Smooth muscle cell (in vitro differentiated cells): ENCODE data around the gene SNORC. TPM values are rescaled to one million over a fixed set of nuclear protein-coding genes. Genes with fewer than 3 reads are reported as not detected.
"Not testable (repeated sequence)": the region's sequence is repeated elsewhere in the genome, so short reads cannot be mapped to it uniquely, and the experiment has no call there.

Experiments used
- DNase-seq: peaks from one replicate; lab custom pipeline; 2025; ENCODE audit not compliant: unreplicated experiment; lab: John Stamatoyannopoulos, UW
- H2AFZ ChIP-seq: fragments of 200-600 bp; sonication (generic); 2 replicates; pipeline ENCODE4 v1.6.0; 2016; ENCODE audit warnings: antibody characterized with exemption, low read depth, mild to moderate bottlenecking
- H3F3A ChIP-seq: fragments of 200-600 bp; sonication (generic); 2 replicates; pipeline ENCODE4 v1.6.0; 2017; ENCODE audit warnings: antibody characterized with exemption, low read depth
- H3K27ac ChIP-seq: fragments of 200-600 bp; sonication (generic); 2 replicates; pipeline ENCODE4 v1.5.1; 2016; ENCODE audit warnings: low read depth, mild to moderate bottlenecking
- H3K27me3 ChIP-seq: fragments of 200-600 bp; sonication (generic); 2 replicates; pipeline ENCODE4 v1.6.1; 2016; ENCODE audit warnings: low read depth, mild to moderate bottlenecking
- H3K36me3 ChIP-seq: fragments of 200-600 bp; sonication (generic); 2 replicates; pipeline ENCODE4 v1.5.1; 2016; ENCODE audit warnings: low read depth
- H3K4me1 ChIP-seq: fragments of 200-600 bp; sonication (generic); 2 replicates; pipeline ENCODE4 v1.5.1; 2016; ENCODE audit warnings: low read depth
- H3K4me2 ChIP-seq: fragments of 200-600 bp; sonication (generic); 2 replicates; pipeline ENCODE4 v1.6.0; 2016; ENCODE audit warnings: mild to moderate bottlenecking
- H3K4me3 ChIP-seq: fragments of 200-600 bp; sonication (generic); 2 replicates; pipeline ENCODE4 v1.5.1; 2016; ENCODE audit warnings: mild to moderate bottlenecking
- H3K79me2 ChIP-seq: fragments of 200-600 bp; sonication (generic); 2 replicates; pipeline ENCODE4 v1.6.0; 2016; ENCODE audit warnings: low read depth, mild to moderate bottlenecking
- H3K9ac ChIP-seq: fragments of 200-600 bp; sonication (generic); 2 replicates; pipeline ENCODE4 v1.6.0; 2016; ENCODE audit warnings: low read depth
- H3K9me3 ChIP-seq: fragments of 200-600 bp; sonication (generic); replicated peaks from 2 replicates; pipeline ENCODE4 v1.5.1; 2016; ENCODE audit warnings: low read depth
- H4K20me1 ChIP-seq: fragments of 200-600 bp; sonication (generic); 2 replicates; pipeline ENCODE4 v1.6.0; 2016; ENCODE audit warnings: low read depth
- CTCF ChIP-seq: fragments of 200-600 bp; sonication (generic); IDR thresholded peaks from 2 replicates; pipeline ENCODE4 v1.5.1; 2017; ENCODE audit warnings: borderline replicate concordance, mild to moderate bottlenecking, antibody characterized with exemption; ENCODE audit not compliant: insufficient read depth, poor library complexity, severe bottlenecking
- WGBS: methylation state at CpG from one replicate; pipeline ENCODE4 v1.1.7; 2016; ENCODE audit warnings: low lambda C conversion rate; 5-methylcytosine and 5-hydroxymethylcytosine counted together
- polyA plus RNA-seq: library from polyadenylated mRNA; unstranded; fragments of >200 nt; fragmentation: Nextera tagmentation; extraction: Ambion mirVana; gene quantifications from 2 replicates; pipeline ENCODE4 v1.2.1, GENCODE V29; 2016
- total RNA-seq: library from RNA; depleted of rRNA; stranded (reverse); fragments of >200 nt; gene quantifications from 2 replicates; pipeline ENCODE4 v1.2.3, GENCODE V29; 2014

SNORC gene
- total and polyA plus RNA-seq, 2 experiments from 2014 or later, result 0.18 to 0.78 TPM

GRCh38 chr2:232850039-232850438 lies 20.0 kb upstream of the SNORC start:
- H3F3A ChIP-seq, result peaks cover 11% of the 10 kb centered on the region
- no peaks in the 10 kb centered on the region for H3K79me2 ChIP-seq
- no peak overlapping the region for H2AFZ ChIP-seq
- WGBS, result 84% methylated on average over 3 of the region's 3 CpGs
- no peak overlapping the region for H3K27ac ChIP-seq
- H3K9ac ChIP-seq, result no peak overlapping the region
- no peaks in the 10 kb centered on the region for H3K9me3 ChIP-seq
- no peak for DNase-seq
- no peak overlapping the region for H3K4me3 ChIP-seq
- H4K20me1 ChIP-seq, result peaks cover 15% of the 10 kb centered on the region
- no peaks in the 10 kb centered on the region for H3K27me3 ChIP-seq
- H3K36me3 ChIP-seq, result peaks cover 25% of the 10 kb centered on the region
- TF ChIP-seq CTCF, result no peak
- H3K4me2 ChIP-seq, result no peak overlapping the region
- H3K4me1 ChIP-seq, result peaks cover 4% of the 10 kb centered on the region

- H3K4me3 ChIP-seq, H3K79me2 ChIP-seq, H2AFZ ChIP-seq, H3K9me3 ChIP-seq, H3K27me3 ChIP-seq, DNase-seq, H3K9ac ChIP-seq, H3K4me1 ChIP-seq: not testable (repeated sequence)
- peaks cover 13% of the 10 kb centered on the region for H3K36me3 ChIP-seq
- WGBS, result 51% methylated on average over 11 of the region's 11 CpGs
- peaks cover 15% of the 10 kb centered on the region for H4K20me1 ChIP-seq
- peak overlapping the region; percentile 13 for H3K4me2 ChIP-seq
- peaks cover 11% of the 10 kb centered on the region for H3F3A ChIP-seq
- peak overlapping the region; percentile 13 for H3K27ac ChIP-seq
Observed at GRCh38 chr2:232852081-232852480, 18.0 kb upstream of the SNORC start.

- Histone ChIP-seq H3F3A (peaks cover 11% of the 10 kb centered on the region), H3K9ac (no peak overlapping the region), H3K4me2 (peak overlapping the region; percentile 13), H3K27ac (peak overlapping the region; percentile 13), H2AFZ (no peak overlapping the region), H3K9me3 (no peaks in the 10 kb centered on the region), H3K27me3 (no peaks in the 10 kb centered on the region), H4K20me1 (peaks cover 15% of the 10 kb centered on the region), H3K79me2 (no peaks in the 10 kb centered on the region), H3K36me3 (peaks cover 10% of the 10 kb centered on the region), H3K4me1 (peaks cover 4% of the 10 kb centered on the region), H3K4me3 (no peak overlapping the region)
- TF ChIP-seq CTCF, result no peak
- no peak for DNase-seq
- WGBS, result 54% methylated on average over 2 of the region's 2 CpGs
Observed at GRCh38 chr2:232852676-232853075, 17.4 kb upstream of the SNORC start.

GRCh38 chr2:232854082-232854481 lies 16.0 kb upstream of the SNORC start:
- Histone ChIP-seq H3K4me2 (peak overlapping the region; percentile 53), H3K9me3 (no peaks in the 10 kb centered on the region), H3K27ac (peak overlapping the region; percentile 15), H3K4me1 (peaks cover 4% of the 10 kb centered on the region), H4K20me1 (peaks cover 15% of the 10 kb centered on the region), H2AFZ (no peak overlapping the region), H3K79me2 (no peaks in the 10 kb centered on the region), H3K9ac (no peak overlapping the region), H3F3A (peaks cover 5% of the 10 kb centered on the region), H3K36me3 (peaks cover 5% of the 10 kb centered on the region), H3K27me3 (no peaks in the 10 kb centered on the region), H3K4me3 (no peak overlapping the region)
- WGBS, result 18% methylated on average over 7 of the region's 7 CpGs
- DNase-seq, result no peak
- TF ChIP-seq CTCF, result no peak
